NCI-H2196 (cell line): ENCODE results near the gene EGFL8.
A peak's percentile ranks its signal among the peaks of the same experiment; 100 is the strongest.
"Not testable (repeated sequence)": the region's sequence is repeated elsewhere in the genome, so short reads cannot be mapped to it uniquely, and the experiment has no call there.

ENCODE experiments used
- DNase-seq: peaks from one replicate; lab custom pipeline; 2025; ENCODE audit not compliant: unreplicated experiment; lab: John Stamatoyannopoulos, UW

Gene EGFL8

GRCh38 chr6:32164295-32164694, at the start of gene EGFL8:
Gene EGFL8 (plus strand): TSS chr6:32164595. CDS start chr6:32166166, 1,571 bp downstream.
- no peak for DNase-seq

- DNase-seq, result no peak
Observed at GRCh38 chr6:32114796-32115195, 49.6 kb upstream of the EGFL8 start.

DNA sequence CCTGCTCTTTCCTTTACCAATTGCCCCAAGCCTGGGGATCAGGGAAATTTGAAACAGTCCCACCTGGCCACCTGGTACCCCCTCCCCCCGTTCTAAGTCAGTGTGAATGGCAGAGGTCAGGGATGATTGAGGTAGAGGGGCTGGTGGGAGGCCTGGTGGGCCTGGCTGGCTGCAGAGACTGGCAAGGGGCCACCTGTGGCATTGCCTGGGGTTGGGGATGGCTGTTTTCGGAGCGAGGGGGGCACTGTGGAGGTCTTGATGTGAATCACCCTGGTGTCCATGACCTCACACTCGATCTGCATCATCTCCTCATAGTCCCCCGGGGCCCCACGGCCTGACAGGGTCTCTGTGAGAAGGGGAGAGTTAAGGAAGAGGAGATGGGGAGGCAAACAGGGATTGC, 48.8 kb upstream of the EGFL8 start:
- no peak for DNase-seq

- peak; percentile 19 for DNase-seq
Observed at GRCh38 chr6:32116674-32117073, 47.7 kb upstream of the EGFL8 start.

DNA sequence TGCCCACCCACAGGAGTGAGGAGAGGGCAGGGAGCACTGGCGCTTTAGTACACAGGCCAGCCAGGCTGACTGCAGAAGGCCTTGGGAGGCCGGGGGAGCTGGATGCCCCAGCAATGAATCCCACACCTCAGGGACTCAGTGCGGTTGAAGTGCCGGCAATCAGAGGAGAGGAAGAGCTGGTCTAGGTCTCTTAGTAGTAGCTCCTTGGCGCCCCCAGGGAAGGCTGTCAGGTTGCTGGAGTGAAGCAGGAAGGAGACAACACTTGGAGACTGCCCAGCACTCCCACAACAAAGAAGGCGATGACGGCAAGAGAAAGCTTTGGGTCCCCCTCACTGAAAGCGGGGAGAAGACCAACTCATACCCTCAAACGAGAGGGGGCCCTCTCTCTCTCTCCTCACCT, 46.9 kb upstream of the EGFL8 start:
- no peak for DNase-seq

DNA sequence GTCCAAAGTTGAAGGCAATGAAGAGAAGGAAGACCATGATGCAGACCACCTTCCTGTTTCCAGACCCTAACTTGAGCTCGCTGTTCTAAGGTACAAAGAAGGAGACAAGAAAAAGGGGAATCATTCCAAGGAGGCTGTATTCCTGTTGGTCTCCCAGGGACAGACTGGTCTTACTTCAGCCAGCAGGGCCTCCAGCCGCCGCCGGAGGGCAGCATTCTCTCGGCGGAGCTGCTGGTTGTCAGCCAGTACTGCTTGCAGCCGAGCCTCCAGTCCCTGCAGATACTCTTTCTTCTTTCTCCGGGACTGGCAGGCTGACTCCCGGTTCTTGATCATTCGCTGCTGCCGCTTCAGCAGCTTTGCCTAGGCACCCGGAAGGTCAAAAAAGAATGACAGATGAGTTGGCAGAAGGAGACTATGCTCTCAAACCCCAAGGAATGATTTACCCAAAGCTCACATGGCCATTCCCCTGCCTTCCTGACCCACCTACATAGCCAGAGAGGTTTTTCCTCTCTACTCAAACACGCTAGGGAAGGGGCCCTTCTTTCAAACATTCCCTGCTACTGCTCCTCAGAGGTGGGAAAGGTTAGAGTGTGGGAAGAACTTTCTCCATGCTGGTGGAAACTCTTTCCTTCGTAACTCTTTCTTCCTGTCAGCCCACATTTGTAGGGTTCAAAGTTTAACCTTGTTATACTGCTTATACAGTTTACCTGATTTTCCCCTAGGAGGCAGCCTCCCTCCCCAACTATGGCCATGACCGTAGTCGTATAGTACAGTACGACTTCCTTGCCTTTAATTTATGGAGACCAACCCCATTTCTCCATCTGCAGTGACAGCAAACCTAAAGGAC, 45.4 kb upstream of the EGFL8 start:
- DNase-seq, result peak; percentile 77

DNA sequence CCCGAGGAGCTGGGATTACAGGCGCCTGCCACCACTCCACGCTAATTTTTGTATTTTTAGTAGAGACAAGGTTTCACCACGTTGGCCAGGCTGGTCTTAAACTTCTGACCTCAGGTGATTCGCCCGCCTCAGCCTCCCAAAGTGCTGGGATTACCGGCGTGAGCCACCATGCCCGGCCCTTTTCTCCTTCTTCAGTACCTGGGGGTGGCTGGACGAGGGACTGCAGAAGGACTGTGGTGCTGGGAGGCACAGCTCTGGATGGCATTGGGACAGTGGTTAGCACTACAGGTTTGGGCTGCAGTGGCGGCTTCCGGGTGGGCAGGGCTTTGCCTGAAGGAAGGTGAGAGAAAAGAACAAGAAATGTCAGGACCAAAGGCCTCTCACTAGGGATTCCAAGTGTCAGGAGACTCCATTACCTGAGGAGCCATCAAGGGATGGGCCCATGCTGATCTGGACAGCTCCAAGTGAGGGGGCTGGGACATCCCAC, 43.8 kb upstream of the EGFL8 start:
- DNase-seq, result no peak

DNA sequence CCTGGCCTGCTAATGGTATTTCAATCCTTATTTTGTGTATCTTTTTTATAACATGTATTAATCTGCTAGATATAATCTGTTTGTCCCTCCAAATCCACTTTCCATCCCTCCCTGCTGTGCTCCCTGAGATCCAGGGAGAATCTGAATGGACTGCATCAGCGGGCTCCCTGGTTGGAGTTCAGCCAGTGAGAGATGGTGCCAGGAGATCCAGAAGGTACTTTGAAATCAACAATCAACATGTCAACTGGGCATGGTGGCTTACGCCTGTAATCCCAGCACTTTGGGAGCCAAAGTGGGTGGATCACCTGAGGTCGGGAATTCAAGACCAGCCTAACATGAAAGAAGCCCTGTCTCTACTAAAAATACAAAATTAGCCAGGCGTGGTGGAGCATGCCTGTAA, 40.7 kb upstream of the EGFL8 start:
- DNase-seq, result no peak

GRCh38 chr6:32126880-32127279, 37.5 kb upstream of the EGFL8 start:
- DNase-seq, result no peak

- no peak for DNase-seq
Observed at GRCh38 chr6:32127409-32127716, 37.0 kb upstream of the EGFL8 start.

DNA sequence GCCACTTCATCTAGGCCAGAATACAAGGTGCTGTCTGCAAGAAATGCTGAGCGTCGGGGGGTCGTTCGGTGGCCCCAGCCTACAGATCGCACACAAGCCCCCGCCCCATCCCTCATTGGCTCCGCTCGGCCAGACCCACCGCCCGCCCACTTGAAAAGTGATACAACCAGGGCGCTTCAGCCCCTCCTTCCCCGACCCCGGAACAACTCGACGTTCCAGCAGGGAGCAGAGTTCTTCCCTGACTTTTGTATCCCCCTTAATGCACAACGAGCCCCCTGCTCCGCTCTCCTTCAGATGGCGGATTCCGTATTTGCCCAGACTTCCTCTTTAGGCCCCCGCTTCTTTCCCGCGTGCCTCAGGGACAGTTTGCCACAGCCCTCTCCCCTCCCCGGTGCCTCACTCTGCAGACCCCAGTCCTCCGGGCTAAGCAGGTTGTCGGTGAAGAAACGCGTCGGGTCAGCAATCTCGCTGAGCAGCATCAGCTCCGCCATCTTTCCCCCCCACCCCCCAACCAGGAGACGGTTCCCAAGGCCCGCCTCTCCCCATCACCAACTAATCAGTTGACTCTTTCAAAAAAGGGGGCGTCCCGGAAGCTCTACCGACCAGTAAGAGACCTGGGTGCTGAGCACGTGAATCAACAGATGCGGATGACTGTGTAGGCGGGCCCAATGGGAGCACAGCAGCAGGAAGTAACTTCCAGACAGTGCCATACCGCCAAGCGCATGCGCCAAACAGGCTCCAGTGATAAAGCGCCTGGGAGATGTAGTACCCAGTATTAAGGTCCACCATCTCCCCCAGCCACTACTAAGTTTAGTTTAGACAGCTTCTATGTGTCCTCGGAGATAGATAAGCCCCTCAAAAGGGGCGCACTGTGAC, 36.4 kb upstream of the EGFL8 start, which contains the start of gene ATF6B:
Gene ATF6B (minus strand): TSS at position 530 of the 876 bp plus-strand sequence. CDS start 39 bp downstream, at position 491.
- peak; percentile 98 for DNase-seq

GRCh38 chr6:32128751-32129296, 35.6 kb upstream of the EGFL8 start:
- no peak for DNase-seq

DNA sequence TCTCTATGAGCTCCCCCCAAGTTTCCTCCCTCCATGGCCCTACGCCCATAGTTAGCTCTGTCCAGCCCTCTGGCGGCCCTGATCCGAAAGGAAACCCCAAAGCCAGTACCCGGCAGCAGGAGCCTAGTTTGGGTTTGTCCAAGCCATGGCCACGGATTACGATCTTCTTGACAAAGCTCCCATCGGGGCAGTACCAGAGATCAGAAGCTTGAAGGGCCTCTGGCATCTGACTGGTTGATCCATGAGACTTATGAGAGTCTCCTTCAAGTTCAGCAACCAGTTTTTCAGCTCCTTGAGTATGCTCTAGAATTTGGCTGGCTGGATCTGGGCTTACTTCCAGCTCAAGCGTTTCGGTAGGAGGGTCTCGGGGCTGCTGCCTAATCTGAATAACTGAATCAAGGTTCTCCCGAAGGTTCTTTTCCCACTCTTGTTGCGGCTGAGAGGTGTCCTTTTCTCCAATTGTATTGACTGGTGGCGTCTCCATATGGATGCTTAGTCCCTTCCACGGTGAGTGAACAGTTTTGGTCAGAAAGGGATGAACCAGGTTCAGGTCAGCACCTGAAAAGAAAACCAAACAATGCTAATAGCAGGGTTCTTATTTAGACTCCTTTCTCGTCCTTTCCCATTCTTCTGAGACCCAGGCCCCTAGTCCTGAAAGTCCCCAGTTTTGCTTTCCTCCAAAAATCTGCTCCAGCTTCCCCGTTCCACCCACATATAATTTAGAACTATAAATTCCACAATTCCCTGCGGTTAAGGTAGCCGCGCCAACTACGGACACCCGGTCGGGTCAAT, 34.9 kb upstream of the EGFL8 start:
- no peak for DNase-seq

- DNase-seq, result no peak
Observed at GRCh38 chr6:32131439-32131948, 32.9 kb upstream of the EGFL8 start.

DNA sequence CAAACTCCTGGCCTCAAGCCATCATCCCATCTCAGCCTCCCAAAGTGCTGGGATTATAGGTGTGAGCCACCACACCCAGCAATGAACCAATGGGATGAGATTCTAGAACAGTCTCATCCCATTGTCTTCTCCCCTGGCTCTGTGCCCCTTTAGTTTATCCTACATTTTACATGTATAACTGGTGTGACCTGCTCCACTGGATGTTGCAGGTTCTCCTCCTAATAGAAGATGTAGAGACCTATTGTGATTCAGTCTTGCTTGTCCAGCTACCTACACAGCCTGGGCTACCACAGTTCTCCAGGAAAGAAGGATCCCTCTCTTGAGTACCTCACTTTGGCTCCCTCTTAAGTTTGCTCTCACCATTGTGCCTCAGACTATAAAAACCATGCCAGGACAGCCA, 32.3 kb upstream of the EGFL8 start:
- no peak for DNase-seq

- no peak for DNase-seq
Observed at GRCh38 chr6:32133786-32134185, 30.6 kb upstream of the EGFL8 start.

DNA sequence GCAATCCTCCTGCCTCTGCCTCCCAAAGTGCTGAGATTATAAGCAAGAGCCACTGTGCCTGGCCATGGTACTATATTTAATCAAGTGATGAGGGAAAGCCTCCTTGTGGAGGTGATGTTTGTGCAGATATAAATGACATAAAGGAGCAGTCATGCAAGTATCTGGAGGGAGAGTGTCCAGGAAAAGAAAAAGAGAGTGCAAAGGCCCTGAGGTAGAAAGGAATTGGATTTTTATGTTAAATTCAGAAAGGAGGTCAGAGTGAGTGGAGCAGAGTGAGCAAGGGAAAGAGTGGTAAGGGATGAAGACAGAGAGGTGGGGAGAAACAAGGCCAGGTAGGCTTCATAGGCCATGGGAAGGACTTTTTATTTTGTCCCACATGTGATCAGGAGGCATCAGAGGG, 26.9 kb upstream of the EGFL8 start:
- no peak for DNase-seq

DNA sequence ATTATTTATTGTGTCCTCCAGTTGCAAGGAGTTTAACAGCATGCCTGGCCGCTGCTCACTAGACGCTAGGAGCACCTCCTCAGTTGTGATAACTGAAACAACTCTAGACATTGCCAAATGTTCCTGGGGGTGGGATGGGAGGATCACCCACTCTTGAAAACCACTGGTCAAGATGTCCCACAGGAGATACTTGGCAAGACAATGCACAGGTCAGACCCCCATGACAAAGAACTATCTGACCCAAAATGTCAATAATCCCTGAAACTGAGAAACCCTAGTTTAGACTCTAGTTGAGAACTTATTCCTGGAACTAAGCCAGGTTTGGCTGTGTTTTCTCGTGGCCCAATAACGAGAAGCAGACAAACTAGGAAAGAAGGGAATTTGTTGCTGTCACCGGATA, 24.8 kb upstream of the EGFL8 start:
- DNase-seq, result no peak

DNA sequence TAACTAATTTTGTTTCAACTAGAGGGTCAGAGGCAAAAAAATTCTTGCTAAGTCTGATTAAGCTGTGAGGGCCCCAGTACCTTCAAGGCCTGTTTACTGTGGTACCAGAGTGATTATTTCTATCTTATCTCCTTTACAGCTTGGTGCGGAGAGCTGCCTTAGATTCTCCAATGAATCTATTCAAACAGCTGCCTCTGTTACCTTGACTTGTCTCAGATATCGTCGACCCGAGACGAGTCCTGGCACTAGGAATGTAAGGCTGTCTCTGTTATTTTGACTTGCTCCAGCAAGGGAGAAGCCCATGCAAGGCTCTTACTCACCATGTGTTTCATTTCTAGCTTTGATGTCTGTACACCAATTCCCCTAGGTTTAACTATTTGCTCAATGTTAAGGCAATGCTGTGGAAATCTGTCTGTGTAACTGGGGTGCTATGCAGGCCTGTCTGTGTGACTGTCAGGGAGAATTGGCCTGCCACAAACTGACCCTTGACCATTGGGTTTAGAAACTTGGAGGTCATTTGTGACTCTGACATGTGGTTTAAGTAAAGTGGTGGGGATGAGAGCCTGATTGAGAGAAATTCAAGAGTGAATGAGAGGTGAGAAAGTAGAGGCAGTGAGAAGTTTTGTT, 23.9 kb upstream of the EGFL8 start:
- DNase-seq, result no peak

- not testable (repeated sequence) for DNase-seq
Observed at GRCh38 chr6:32144238-32144637, 20.2 kb upstream of the EGFL8 start.
